B cell (primary cell): Measurements from ENCODE around the gene PAPOLB. TPM values are rescaled to one million over a fixed set of nuclear protein-coding genes. Genes with fewer than 3 reads are reported as not detected.

Source experiments
- ATAC-seq: fragments of 200-7000 bp; cut with Tn5 transposase; one replicate; pipeline ENCODE4 v1.10.0; 2021; ENCODE audit warnings: low read depth, mild to moderate bottlenecking, moderate number of reproducible peaks, moderate library complexity
- CTCF ChIA-PET: fragments of 350-600 bp; sonication (Branson Sonifier 250); formaldehyde crosslinking; loops from one replicate; lab custom pipeline; 2021; ENCODE audit warnings: antibody characterized with exemption, inconsistent platforms; lab: Charles Lee
- POLR2A ChIA-PET: fragments of 350-600 bp; sonication (Branson Sonifier 250); formaldehyde crosslinking; loops from one replicate; lab custom pipeline; 2021; ENCODE audit warnings: antibody characterized with exemption; lab: Charles Lee
- DNase-seq: peaks from one replicate; pipeline ENCODE4 v3.0.0; 2013
- H2AFZ ChIP-seq: 2 replicates; pipeline ENCODE4 v1.6.1; 2012; ENCODE audit warnings: mild to moderate bottlenecking, low read depth, low read length; ENCODE audit not compliant: insufficient read depth, poor library complexity, severe bottlenecking
- H3K27ac ChIP-seq, 2 donors: 1 replicate in 1 of 2; 2 replicates in 1 of 2; pipeline ENCODE4 v1.5.1; 2012 to 2013; ENCODE audit warnings: low read length in 2 of 2, mild to moderate bottlenecking in 2 of 2, moderate library complexity in 1 of 2
- H3K27me3 ChIP-seq, 4 experiments: fragments of 200-600 bp in 1 of 4; sonication (generic) in 1 of 4; replicated peaks in 1 of 4; 1 replicate in 2 of 4; 2 replicates in 2 of 4; pipeline versions ENCODE4 v1.6.1 to v1.7.0; 2013 to 2016; ENCODE audit warnings: low read length in 3 of 4, mild to moderate bottlenecking in 2 of 4, mixed read lengths in 1 of 4, moderate library complexity in 1 of 4; ENCODE audit not compliant: insufficient read depth in 4 of 4, control insufficient read depth in 3 of 4; ENCODE audit errors: control extremely low read depth in 1 of 4
- H3K36me3 ChIP-seq, 2 experiments: replicated peaks in 1 of 2; 1 replicate in 1 of 2; 2 replicates in 1 of 2; pipeline versions ENCODE4 v1.6.1 to v1.7.1; 2013; ENCODE audit warnings: low read length in 1 of 2; ENCODE audit not compliant: insufficient read depth in 2 of 2, control insufficient read depth in 1 of 2; ENCODE audit errors: control extremely low read depth in 1 of 2, extremely low read depth in 1 of 2
- H3K4me1 ChIP-seq, 2 donors: fragments of 200-600 bp in 1 of 2; sonication (generic) in 1 of 2; 1 replicate in 1 of 2; 2 replicates in 1 of 2; pipeline versions ENCODE4 v1.5.1 to v1.6.1; 2013 to 2017; ENCODE audit warnings: low read length in 2 of 2; ENCODE audit not compliant: control insufficient read depth in 2 of 2, insufficient read depth in 2 of 2
- H3K4me2 ChIP-seq: replicated peaks from 2 replicates; pipeline ENCODE3; 2012; ENCODE audit warnings: mild to moderate bottlenecking, low read depth, low read length; ENCODE audit not compliant: poor library complexity, severe bottlenecking
- H3K4me3 ChIP-seq, 5 experiments: fragments of 200-600 bp in 1 of 5; sonication (generic) in 1 of 5; 1 replicate in 3 of 5; 2 replicates in 2 of 5; pipeline versions ENCODE4 v1.5.1 to v1.7.0; 2011 to 2016; ENCODE audit warnings: low read length in 4 of 5, mild to moderate bottlenecking in 4 of 5, low read depth in 2 of 5, control low read depth in 1 of 5, moderate library complexity in 1 of 5; ENCODE audit not compliant: insufficient read depth in 1 of 5; ENCODE audit errors: control extremely low read depth in 1 of 5, extremely low read depth in 1 of 5
- H3K79me2 ChIP-seq: fragments of 200-600 bp; sonication (generic); one replicate; pipeline ENCODE4 v1.6.0; 2016; ENCODE audit warnings: low read length; ENCODE audit not compliant: control insufficient read depth, insufficient read depth
- H3K9ac ChIP-seq: fragments of 200-600 bp; sonication (generic); 2 replicates; pipeline ENCODE4 v1.6.1; 2017; ENCODE audit warnings: mild to moderate bottlenecking, low read length, moderate library complexity
- H3K9me3 ChIP-seq, 3 donors: one replicate each; pipeline versions ENCODE4 v1.6.1 to v1.7.1; 2013; ENCODE audit warnings: low read length in 2 of 3; ENCODE audit not compliant: control insufficient read depth in 2 of 3, insufficient read depth in 1 of 3; ENCODE audit errors: control extremely low read depth in 1 of 3
- H4K20me1 ChIP-seq: 2 replicates; pipeline ENCODE4 v1.6.0; 2012; ENCODE audit warnings: mild to moderate bottlenecking, low read length; ENCODE audit not compliant: insufficient read depth, control insufficient read depth, poor library complexity, severe bottlenecking
- H3K27ac Mint-ChIP-seq: one replicate; pipeline ENCODE4 v1.8.0; 2021; ENCODE audit warnings: mixed read lengths
- H3K27me3 Mint-ChIP-seq: one replicate; pipeline ENCODE4 v1.8.0; 2021; ENCODE audit warnings: mixed read lengths
- H3K4me1 Mint-ChIP-seq: one replicate; pipeline ENCODE4 v1.8.0; 2021; ENCODE audit warnings: mixed read lengths
- H3K4me3 Mint-ChIP-seq: one replicate; pipeline ENCODE4 v1.8.0; 2021; ENCODE audit warnings: mixed read lengths
- H3K9me3 Mint-ChIP-seq: one replicate; pipeline ENCODE4 v1.8.0; 2022; ENCODE audit warnings: mixed read lengths; ENCODE audit not compliant: insufficient read depth
- EZH2 ChIP-seq: IDR thresholded peaks from 2 replicates; pipeline ENCODE4 v1.6.1; 2012; ENCODE audit warnings: borderline replicate concordance, low read depth, mild to moderate bottlenecking, moderate library complexity, low read length; ENCODE audit not compliant: insufficient read depth, poor library complexity, severe bottlenecking
- WGBS: methylation state at CpG from one replicate; pipeline ENCODE4 v1.1.5; 2013; ENCODE audit warnings: missing lambda C conversion rate; ENCODE audit not compliant: insufficient coverage; 5-methylcytosine and 5-hydroxymethylcytosine counted together
- intact Hi-C: fragments of 100-400 bp; cut with micrococcal nuclease; formaldehyde crosslinking; loops from one replicate; pipeline ENCODE4 v1.10.0; 2022
- polyA plus RNA-seq: library from polyadenylated mRNA; depleted of rRNA; stranded (reverse); fragments of >200 nt; gene quantifications from 2 replicates; pipeline ENCODE4 v1.2.3, GENCODE V29; 2012
- total RNA-seq, 2 donors: library from RNA; stranded (reverse); fragments of 120-200 nt in 1 of 2; gene quantifications; 1 replicate in 1 of 2; 2 replicates in 1 of 2; pipeline versions ENCODE4 v1.2.3 to v1.2.4, GENCODE V29; 2013 to 2022
- TF ChIP-seq, protein P1 (sequence below): fragments of 200-600 bp; IDR thresholded peaks from one replicate; pipeline ENCODE4 v1.8.0; 2022; ENCODE audit warnings: antibody characterized with exemption, mild to moderate bottlenecking

Gene PAPOLB
- total and polyA plus RNA-seq, 2 donors (not counting 1 experiment from before 2014, with no cell fraction given), result not detected

DNA sequence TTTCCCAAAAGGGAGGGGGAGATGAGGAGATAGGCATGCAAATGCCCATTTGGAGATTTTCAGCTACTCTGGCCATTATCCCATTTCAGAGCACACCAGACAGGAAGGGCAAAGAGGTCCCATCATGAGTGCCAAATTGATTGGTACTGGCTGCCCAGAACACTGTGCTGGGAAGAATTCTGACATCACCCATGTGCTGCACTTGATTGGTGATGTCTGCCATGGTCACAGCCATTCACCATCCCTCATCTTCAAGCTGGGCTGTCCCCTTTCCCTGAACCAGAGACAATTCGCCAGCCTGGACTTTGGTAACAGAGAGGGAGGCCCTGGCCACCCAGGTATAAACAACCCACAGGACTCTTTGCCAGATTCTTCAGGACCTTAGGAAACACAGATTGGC lies 44.9 kb upstream of the PAPOLB start:
- H3K4me3 Mint-ChIP-seq, result no peak overlapping the region
- peaks cover 2% of the 10 kb centered on the region for H3K9me3 Mint-ChIP-seq
- ChIA-PET POLR2A (no interaction called here), CTCF (no interaction called here)
- no peak for TF ChIP-seq EZH2
- no peaks in the 10 kb centered on the region for H3K79me2 ChIP-seq
- no peak overlapping the region for H3K4me2 ChIP-seq
- no peak overlapping the region for H3K27ac Mint-ChIP-seq
- H3K4me3 ChIP-seq, result no peak overlapping the region
- H3K9ac ChIP-seq, result no peak overlapping the region
- ATAC-seq, result no peak
- no peaks in the 10 kb centered on the region for H3K4me1 ChIP-seq
- H3K36me3 ChIP-seq, result no peaks in the 10 kb centered on the region
- peaks cover 7% of the 10 kb centered on the region for H3K27me3 Mint-ChIP-seq
- no peak overlapping the region for H2AFZ ChIP-seq
- WGBS, result 100% methylated on average over 1 of the region's 1 CpG
- H4K20me1 ChIP-seq, result no peaks in the 10 kb centered on the region
- peaks cover 0 to 3% (median 0%) of the 10 kb centered on the region in 4 experiments for H3K27me3 ChIP-seq
- intact Hi-C loops, result no loop called here
- no peak for DNase-seq
- no peak overlapping the region for H3K27ac ChIP-seq
- no peaks in the 10 kb centered on the region for H3K4me1 Mint-ChIP-seq
- H3K9me3 ChIP-seq, result peaks cover 0 to 22% (median 0%) of the 10 kb centered on the region in 3 donors

DNA sequence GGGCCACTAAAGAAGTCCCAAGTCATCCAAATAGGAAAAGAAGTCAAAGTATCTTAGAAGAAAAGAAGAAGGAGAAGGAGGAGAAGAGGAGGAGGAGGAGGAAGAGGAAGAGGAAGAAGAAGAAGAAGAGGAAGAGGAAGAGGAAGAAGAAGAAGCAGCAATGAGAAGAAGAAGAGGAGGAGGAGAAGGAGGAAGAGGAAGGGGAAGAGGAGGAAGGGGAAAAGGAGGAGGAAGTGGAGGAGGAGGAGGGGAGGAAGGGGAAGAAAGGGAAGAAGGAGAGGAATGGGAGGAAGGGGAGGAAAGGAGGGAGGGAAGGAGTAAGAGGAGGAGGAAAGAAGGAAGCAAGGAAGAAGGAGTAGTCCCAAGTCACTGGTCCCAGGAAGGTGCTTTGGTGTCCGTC lies 43.3 kb upstream of the PAPOLB start:
- no peaks in the 10 kb centered on the region for H3K4me1 ChIP-seq
- no peak overlapping the region for H2AFZ ChIP-seq
- ChIA-PET POLR2A (no interaction called here), CTCF (no interaction called here)
- H3K4me3 ChIP-seq, result no peak overlapping the region
- WGBS, result no CpG with 5 or more reads among the region's 1 CpG
- H3K9me3 ChIP-seq, result peaks cover 0 to 22% (median 0%) of the 10 kb centered on the region in 3 donors
- DNase-seq (no peak), ATAC-seq (no peak)
- no peaks in the 10 kb centered on the region for H3K36me3 ChIP-seq
- peaks cover 0 to 3% (median 0%) of the 10 kb centered on the region in 4 experiments for H3K27me3 ChIP-seq
- Mint-ChIP-seq H3K4me1 (no peaks in the 10 kb centered on the region), H3K9me3 (peaks cover 2% of the 10 kb centered on the region), H3K27ac (no peak overlapping the region), H3K27me3 (peaks cover 7% of the 10 kb centered on the region), H3K4me3 (no peak overlapping the region)
- intact Hi-C loops, result no loop called here
- H3K9ac ChIP-seq, result no peak overlapping the region
- H3K27ac ChIP-seq, result no peak overlapping the region
- TF ChIP-seq EZH2, result no peak
- TF ChIP-seq, protein P1, sequence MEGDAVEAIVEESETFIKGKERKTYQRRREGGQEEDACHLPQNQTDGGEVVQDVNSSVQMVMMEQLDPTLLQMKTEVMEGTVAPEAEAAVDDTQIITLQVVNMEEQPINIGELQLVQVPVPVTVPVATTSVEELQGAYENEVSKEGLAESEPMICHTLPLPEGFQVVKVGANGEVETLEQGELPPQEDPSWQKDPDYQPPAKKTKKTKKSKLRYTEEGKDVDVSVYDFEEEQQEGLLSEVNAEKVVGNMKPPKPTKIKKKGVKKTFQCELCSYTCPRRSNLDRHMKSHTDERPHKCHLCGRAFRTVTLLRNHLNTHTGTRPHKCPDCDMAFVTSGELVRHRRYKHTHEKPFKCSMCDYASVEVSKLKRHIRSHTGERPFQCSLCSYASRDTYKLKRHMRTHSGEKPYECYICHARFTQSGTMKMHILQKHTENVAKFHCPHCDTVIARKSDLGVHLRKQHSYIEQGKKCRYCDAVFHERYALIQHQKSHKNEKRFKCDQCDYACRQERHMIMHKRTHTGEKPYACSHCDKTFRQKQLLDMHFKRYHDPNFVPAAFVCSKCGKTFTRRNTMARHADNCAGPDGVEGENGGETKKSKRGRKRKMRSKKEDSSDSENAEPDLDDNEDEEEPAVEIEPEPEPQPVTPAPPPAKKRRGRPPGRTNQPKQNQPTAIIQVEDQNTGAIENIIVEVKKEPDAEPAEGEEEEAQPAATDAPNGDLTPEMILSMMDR, result no peak
- H3K4me2 ChIP-seq, result no peak overlapping the region
- no peaks in the 10 kb centered on the region for H4K20me1 ChIP-seq
- H3K79me2 ChIP-seq, result no peaks in the 10 kb centered on the region
